Tibial nerve (tissue), 4 donors: ENCODE data around the gene SHC2.

Experiments
- EP300 ChIP-seq, 2 donors: sonication (generic); formaldehyde crosslinking; IDR thresholded peaks; one replicate each; pipeline ENCODE4 v1.6.1; 2017; ENCODE audit warnings: antibody characterized with exemption in 2 of 2, mild to moderate bottlenecking in 1 of 2
- POLR2A ChIP-seq, 2 donors: fragments of 450-650 bp; IDR thresholded peaks; one replicate each; pipeline ENCODE4 v1.6.1; 2017; ENCODE audit warnings: antibody characterized with exemption in 2 of 2, mild to moderate bottlenecking in 2 of 2, moderate library complexity in 2 of 2
- TF ChIP-seq, protein P1 (sequence below), 5 experiments: fragments of 200-600 bp in 3 of 5; fragments of 450-650 bp in 2 of 5; sonication (generic) in 3 of 5; IDR thresholded peaks; one replicate each; pipeline ENCODE4 v1.5.1; 2016 to 2019; ENCODE audit warnings: antibody characterized with exemption in 5 of 5, mild to moderate bottlenecking in 3 of 5, moderate library complexity in 2 of 5

DNA sequence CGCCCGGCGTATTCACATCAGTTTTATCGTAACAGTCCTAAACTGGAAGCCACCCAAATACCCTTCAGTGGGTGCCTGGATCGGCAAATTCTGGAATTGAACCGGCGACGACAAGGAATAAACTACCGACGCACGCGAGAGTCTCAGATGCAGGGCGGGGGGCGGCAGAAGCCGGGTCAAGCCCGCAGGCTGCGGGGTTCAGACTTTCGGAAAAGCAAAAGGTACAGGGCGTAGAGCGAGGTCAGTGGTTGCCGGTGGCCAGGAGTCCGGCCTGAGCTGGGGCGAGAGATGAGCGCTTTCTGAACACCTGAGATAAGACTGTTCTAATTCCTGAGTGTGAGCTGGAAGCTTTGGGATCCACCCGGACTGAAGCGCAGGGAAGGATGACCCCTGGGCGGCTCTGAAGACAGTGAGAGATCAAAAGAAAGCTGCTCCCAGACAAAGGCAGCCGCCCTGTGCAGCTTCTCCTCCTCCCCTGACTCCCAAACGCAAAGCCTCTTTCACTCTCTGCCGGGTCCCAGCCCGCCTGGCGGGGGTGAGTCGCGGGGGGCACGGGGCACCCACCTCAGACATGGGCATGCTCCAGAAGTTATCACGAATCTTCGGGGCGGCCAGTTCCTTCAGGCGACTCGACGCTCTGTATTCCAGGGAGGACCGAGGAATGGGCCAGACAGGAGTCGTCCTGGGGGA, 90.0 kb downstream of the SHC2 start:
- TF ChIP-seq, protein P1, sequence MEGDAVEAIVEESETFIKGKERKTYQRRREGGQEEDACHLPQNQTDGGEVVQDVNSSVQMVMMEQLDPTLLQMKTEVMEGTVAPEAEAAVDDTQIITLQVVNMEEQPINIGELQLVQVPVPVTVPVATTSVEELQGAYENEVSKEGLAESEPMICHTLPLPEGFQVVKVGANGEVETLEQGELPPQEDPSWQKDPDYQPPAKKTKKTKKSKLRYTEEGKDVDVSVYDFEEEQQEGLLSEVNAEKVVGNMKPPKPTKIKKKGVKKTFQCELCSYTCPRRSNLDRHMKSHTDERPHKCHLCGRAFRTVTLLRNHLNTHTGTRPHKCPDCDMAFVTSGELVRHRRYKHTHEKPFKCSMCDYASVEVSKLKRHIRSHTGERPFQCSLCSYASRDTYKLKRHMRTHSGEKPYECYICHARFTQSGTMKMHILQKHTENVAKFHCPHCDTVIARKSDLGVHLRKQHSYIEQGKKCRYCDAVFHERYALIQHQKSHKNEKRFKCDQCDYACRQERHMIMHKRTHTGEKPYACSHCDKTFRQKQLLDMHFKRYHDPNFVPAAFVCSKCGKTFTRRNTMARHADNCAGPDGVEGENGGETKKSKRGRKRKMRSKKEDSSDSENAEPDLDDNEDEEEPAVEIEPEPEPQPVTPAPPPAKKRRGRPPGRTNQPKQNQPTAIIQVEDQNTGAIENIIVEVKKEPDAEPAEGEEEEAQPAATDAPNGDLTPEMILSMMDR (IDR thresholded peaks at IDR 0.05) = no peak
- TF ChIP-seq POLR2A (IDR thresholded peaks at IDR 0.05) (no peak), EP300 (IDR thresholded peaks at IDR 0.05) (no peak)
